H9 (cell line): Measurements from ENCODE around the gene CCDC170. TPM values are rescaled to one million over a fixed set of nuclear protein-coding genes. Genes with fewer than 3 reads are reported as not detected.

Experiments
- DNase-seq: peaks from one replicate; pipeline ENCODE4 v3.0.0-alpha.2; 2017
- H2AFZ ChIP-seq: one replicate; pipeline ENCODE4 v1.6.1; 2013; ENCODE audit warnings: mild to moderate bottlenecking, low read length, control low read depth, moderate library complexity
- H2AK5ac ChIP-seq: 2 replicates; pipeline ENCODE4 v1.6.1; 2013; ENCODE audit warnings: low read length, control low read depth, mixed read lengths; ENCODE audit not compliant: insufficient read length
- H2BK120ac ChIP-seq: one replicate; pipeline ENCODE4 v1.6.1; 2013; ENCODE audit warnings: low read depth, mild to moderate bottlenecking, low read length, control low read depth, inconsistent platforms; ENCODE audit not compliant: poor library complexity, severe bottlenecking
- H2BK12ac ChIP-seq: 2 replicates; pipeline ENCODE4 v1.6.1; 2013; ENCODE audit warnings: low read length, control low read depth, mixed read lengths, low read depth; ENCODE audit not compliant: insufficient read length
- H2BK15ac ChIP-seq: 2 replicates; pipeline ENCODE4 v1.6.1; 2013; ENCODE audit warnings: low read depth, low read length, control low read depth
- H2BK20ac ChIP-seq: one replicate; pipeline ENCODE4 v1.6.1; 2013; ENCODE audit warnings: low read depth, mild to moderate bottlenecking, low read length, control low read depth, inconsistent platforms; ENCODE audit not compliant: poor library complexity, severe bottlenecking
- H2BK5ac ChIP-seq: 2 replicates; pipeline ENCODE4 v1.6.1; 2013; ENCODE audit warnings: low read length, control low read depth, mixed read lengths; ENCODE audit not compliant: insufficient read length
- H3K14ac ChIP-seq: 2 replicates; pipeline ENCODE4 v1.6.1; 2013; ENCODE audit warnings: low read length, control low read depth; ENCODE audit not compliant: insufficient read depth
- H3K18ac ChIP-seq: 2 replicates; pipeline ENCODE4 v1.6.1; 2013; ENCODE audit warnings: low read depth, mild to moderate bottlenecking, mixed read lengths, low read length, control low read depth; ENCODE audit not compliant: insufficient read length
- H3K23ac ChIP-seq: 2 replicates; pipeline ENCODE4 v1.6.1; 2013; ENCODE audit warnings: low read length, control low read depth, mixed read lengths, low read depth; ENCODE audit not compliant: insufficient read length
- H3K23me2 ChIP-seq: 2 replicates; pipeline ENCODE4 v1.6.1; 2013; ENCODE audit warnings: low read depth, mild to moderate bottlenecking, mixed read lengths, low read length, control low read depth; ENCODE audit not compliant: insufficient read length, poor library complexity, severe bottlenecking
- H3K27ac ChIP-seq: 2 replicates; pipeline ENCODE4 v1.5.1; 2013; ENCODE audit warnings: low read length, control low read depth, mixed read lengths, low read depth; ENCODE audit not compliant: insufficient read length
- H3K27me3 ChIP-seq: 2 replicates; pipeline ENCODE4 v1.6.1; 2013; ENCODE audit warnings: low read length, control low read depth, inconsistent platforms; ENCODE audit not compliant: insufficient read depth
- H3K4ac ChIP-seq: 2 replicates; pipeline ENCODE4 v1.6.1; 2013; ENCODE audit warnings: low read depth, mild to moderate bottlenecking, control low read depth, inconsistent platforms, low read length, moderate library complexity
- H3K4me1 ChIP-seq: 2 replicates; pipeline ENCODE4 v1.6.1; 2013; ENCODE audit warnings: low read length, control low read depth, inconsistent platforms; ENCODE audit not compliant: insufficient read depth
- H3K4me2 ChIP-seq: 2 replicates; pipeline ENCODE4 v1.6.1; 2013; ENCODE audit warnings: low read length, control low read depth, mixed read lengths; ENCODE audit not compliant: insufficient read length, insufficient read depth
- H3K56ac ChIP-seq: 2 replicates; pipeline ENCODE4 v1.6.1; 2013; ENCODE audit warnings: low read depth, mild to moderate bottlenecking, mixed read lengths, low read length, control low read depth; ENCODE audit not compliant: insufficient read length
- H3K79me1 ChIP-seq: 2 replicates; pipeline ENCODE4 v1.6.1; 2013; ENCODE audit warnings: low read depth, mild to moderate bottlenecking, moderate library complexity, low read length, control low read depth, inconsistent platforms; ENCODE audit not compliant: insufficient read depth, poor library complexity, severe bottlenecking
- H3K79me2 ChIP-seq: 2 replicates; pipeline ENCODE4 v1.6.1; 2013; ENCODE audit warnings: low read length, control low read depth, inconsistent platforms; ENCODE audit not compliant: insufficient read depth
- H3K9ac ChIP-seq: 2 replicates; pipeline ENCODE4 v1.6.1; 2013; ENCODE audit warnings: low read length, control low read depth, mixed read lengths; ENCODE audit not compliant: insufficient read length; ENCODE audit errors: extremely low read depth
- H3K9me3 ChIP-seq: one replicate; pipeline ENCODE4 v1.6.1; 2013; ENCODE audit warnings: low read depth, low read length, inconsistent platforms; ENCODE audit not compliant: control insufficient read depth
- H3T11ph ChIP-seq: one replicate; pipeline ENCODE4 v1.6.1; 2013; ENCODE audit warnings: mild to moderate bottlenecking, low read length, control low read depth, inconsistent platforms
- H4K20me1 ChIP-seq: one replicate; pipeline ENCODE4 v1.6.1; 2013; ENCODE audit not compliant: control insufficient read depth, insufficient read length, insufficient read depth
- H4K5ac ChIP-seq: 2 replicates; pipeline ENCODE4 v1.6.1; 2013; ENCODE audit warnings: low read depth, mild to moderate bottlenecking, mixed read lengths, low read length, control low read depth; ENCODE audit not compliant: insufficient read length
- H4K8ac ChIP-seq: replicated peaks from 2 replicates; pipeline ENCODE4 v1.6.1; 2013; ENCODE audit warnings: low read length, control low read depth, mixed read lengths, low read depth; ENCODE audit not compliant: insufficient read length
- H4K91ac ChIP-seq: 2 replicates; pipeline ENCODE4 v1.6.1; 2013; ENCODE audit warnings: low read depth, mild to moderate bottlenecking, moderate library complexity, mixed read lengths, low read length, control low read depth; ENCODE audit not compliant: insufficient read length
- H3K27ac Mint-ChIP-seq, 3 experiments: 2 replicates in 2 of 3; 3 replicates in 1 of 3; pipeline ENCODE4 v1.8.0; 2020 to 2021; ENCODE audit warnings: mixed read lengths in 3 of 3, mild to moderate bottlenecking in 1 of 3, moderate library complexity in 1 of 3
- H3K27me3 Mint-ChIP-seq: 2 replicates; pipeline ENCODE4 v1.8.0; 2021; ENCODE audit warnings: low read depth, mild to moderate bottlenecking, moderate library complexity, mixed read lengths
- H3K36me3 Mint-ChIP-seq, 3 experiments: 2 replicates in 2 of 3; 3 replicates in 1 of 3; pipeline ENCODE4 v1.8.0; 2020 to 2021; ENCODE audit warnings: low read depth in 3 of 3, mixed read lengths in 3 of 3; ENCODE audit not compliant: insufficient read depth in 1 of 3
- H3K4me1 Mint-ChIP-seq, 2 experiments: 2 replicates each; pipeline ENCODE4 v1.8.0; 2020; ENCODE audit warnings: mixed read lengths in 2 of 2
- H3K4me3 Mint-ChIP-seq, 2 experiments: 2 replicates in 1 of 2; 3 replicates in 1 of 2; pipeline ENCODE4 v1.8.0; 2020 to 2021; ENCODE audit warnings: mild to moderate bottlenecking in 2 of 2, mixed read lengths in 2 of 2, moderate library complexity in 1 of 2
- H3K9me3 Mint-ChIP-seq, 2 experiments: 2 replicates in 1 of 2; 3 replicates in 1 of 2; pipeline ENCODE4 v1.8.0; 2020; ENCODE audit warnings: mild to moderate bottlenecking in 2 of 2, mixed read lengths in 2 of 2, moderate library complexity in 1 of 2
- WGBS: extraction: QIAGEN DNeasy Blood & Tissue Kit; methylation state at CpG from one replicate; pipeline ENCODE4 v1.1.7; 2013; ENCODE audit warnings: missing lambda C conversion rate, low lambda C conversion rate, mixed read lengths; ENCODE audit not compliant: insufficient read length; ENCODE audit errors: extremely low coverage; 5-methylcytosine and 5-hydroxymethylcytosine counted together
- total RNA-seq: library from RNA; stranded (reverse); gene quantifications from 2 replicates; pipeline ENCODE4 v1.2.1, GENCODE V29; 2021
- TF ChIP-seq, protein P1 (sequence below): fragments of 200-600 bp; sonication (generic); conservative IDR thresholded peaks from 3 replicates; pipeline ENCODE4 v1.8.0; 2021; ENCODE audit warnings: antibody characterized with exemption, mild to moderate bottlenecking

CCDC170 gene
- total RNA-seq, 1 experiment from 2014 or later, result 0.07 TPM

DNA sequence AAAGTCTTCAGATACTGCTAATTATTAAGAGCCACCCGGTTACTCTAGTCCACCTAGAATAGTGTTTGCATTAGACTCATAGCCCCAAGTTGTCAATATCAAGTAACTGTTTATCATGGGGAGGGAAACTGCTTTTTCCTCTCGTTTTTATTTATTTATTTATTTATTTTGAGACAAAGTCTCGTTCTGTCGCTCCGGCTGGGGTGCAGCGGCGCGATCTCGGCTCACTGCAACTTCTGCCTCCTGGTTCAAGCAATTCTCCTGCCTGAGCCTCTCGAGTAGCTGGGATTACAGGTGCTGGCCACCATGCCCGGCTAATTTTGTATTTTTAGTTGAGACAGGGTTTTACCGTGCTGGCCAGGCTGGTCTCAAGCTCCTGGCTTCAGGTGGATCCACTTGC is 16.1 kb upstream of the CCDC170 start:
- Histone ChIP-seq H2BK120ac (no peak overlapping the region), H3K14ac (no peak overlapping the region), H3K9ac (no peak overlapping the region), H3T11ph (no peak overlapping the region), H2AK5ac (no peak overlapping the region), H4K91ac (no peak overlapping the region), H3K56ac (no peak overlapping the region), H3K27ac (no peak overlapping the region), H3K23ac (no peak overlapping the region), H2BK5ac (no peak overlapping the region), H4K5ac (no peak overlapping the region), H4K20me1 (no peaks in the 10 kb centered on the region), H2BK15ac (no peak overlapping the region), H3K23me2 (no peaks in the 10 kb centered on the region), H3K79me1 (no peaks in the 10 kb centered on the region), H3K4me1 (no peaks in the 10 kb centered on the region), H3K79me2 (no peaks in the 10 kb centered on the region), H3K27me3 (no peaks in the 10 kb centered on the region), H2BK20ac (no peak overlapping the region), H3K4ac (no peak overlapping the region), H2AFZ (no peak overlapping the region), H4K8ac (no peak overlapping the region), H3K18ac (no peak overlapping the region), H3K4me2 (no peak overlapping the region), H2BK12ac (no peak overlapping the region), H3K9me3 (no peaks in the 10 kb centered on the region)
- Mint-ChIP-seq H3K9me3 (no peaks in the 10 kb centered on the region), H3K36me3 (no peaks in the 10 kb centered on the region), H3K4me3 (no peak overlapping the region), H3K27me3 (no peaks in the 10 kb centered on the region; the same call in 1 of the 2 replicates), H3K27ac (0 out of 7 replicates have a peak overlapping the region, but pooled peaks of 1 of the 3 experiments have one; percentile 48), H3K4me1 (peaks cover 10 to 11% of the 10 kb centered on the region in 2 experiments)
- WGBS, result no CpG with 5 or more reads among the region's 12 CpGs
- no peak for DNase-seq
- TF ChIP-seq, protein P1, sequence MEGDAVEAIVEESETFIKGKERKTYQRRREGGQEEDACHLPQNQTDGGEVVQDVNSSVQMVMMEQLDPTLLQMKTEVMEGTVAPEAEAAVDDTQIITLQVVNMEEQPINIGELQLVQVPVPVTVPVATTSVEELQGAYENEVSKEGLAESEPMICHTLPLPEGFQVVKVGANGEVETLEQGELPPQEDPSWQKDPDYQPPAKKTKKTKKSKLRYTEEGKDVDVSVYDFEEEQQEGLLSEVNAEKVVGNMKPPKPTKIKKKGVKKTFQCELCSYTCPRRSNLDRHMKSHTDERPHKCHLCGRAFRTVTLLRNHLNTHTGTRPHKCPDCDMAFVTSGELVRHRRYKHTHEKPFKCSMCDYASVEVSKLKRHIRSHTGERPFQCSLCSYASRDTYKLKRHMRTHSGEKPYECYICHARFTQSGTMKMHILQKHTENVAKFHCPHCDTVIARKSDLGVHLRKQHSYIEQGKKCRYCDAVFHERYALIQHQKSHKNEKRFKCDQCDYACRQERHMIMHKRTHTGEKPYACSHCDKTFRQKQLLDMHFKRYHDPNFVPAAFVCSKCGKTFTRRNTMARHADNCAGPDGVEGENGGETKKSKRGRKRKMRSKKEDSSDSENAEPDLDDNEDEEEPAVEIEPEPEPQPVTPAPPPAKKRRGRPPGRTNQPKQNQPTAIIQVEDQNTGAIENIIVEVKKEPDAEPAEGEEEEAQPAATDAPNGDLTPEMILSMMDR, result no peak
